NCI-H1417 treated with DMSO at 0.1 percent for 48 hours (cell line): ENCODE data around the gene ZNF536.
"Not testable (repeated sequence)": the region's sequence is repeated elsewhere in the genome, so short reads cannot be mapped to it uniquely, and the experiment has no call there.

Experiments used
- DNase-seq: peaks from one replicate; lab custom pipeline; 2025; lab: John Stamatoyannopoulos, UW

The ZNF536 gene

GRCh38 chr19:30341611-30342201 is 30.5 kb upstream of the ZNF536 start:
- no peak for DNase-seq

GRCh38 chr19:30342901-30343300 is 29.3 kb upstream of the ZNF536 start:
- no peak for DNase-seq

GRCh38 chr19:30344446-30345425 is 27.4 kb upstream of the ZNF536 start:
- DNase-seq: no peak

- no peak for DNase-seq
Observed at GRCh38 chr19:30345686-30346085, 26.5 kb upstream of the ZNF536 start.

- not testable (repeated sequence) for DNase-seq
Observed at GRCh38 chr19:30346468-30346867, 25.7 kb upstream of the ZNF536 start.

GRCh38 chr19:30349131-30349730 is 23.0 kb upstream of the ZNF536 start:
- no peak for DNase-seq

GRCh38 chr19:30350692-30351663 is 21.2 kb upstream of the ZNF536 start:
- DNase-seq: no peak

GRCh38 chr19:30351774-30352173 is 20.4 kb upstream of the ZNF536 start:
- DNase-seq: no peak

GRCh38 chr19:30353394-30353945 is 18.7 kb upstream of the ZNF536 start:
- no peak for DNase-seq

- no peak for DNase-seq
Observed at GRCh38 chr19:30355586-30355985, 16.6 kb upstream of the ZNF536 start.

- no peak for DNase-seq
Observed at GRCh38 chr19:30356951-30357579, 15.1 kb upstream of the ZNF536 start.

GRCh38 chr19:30357580-30357954 is 14.6 kb upstream of the ZNF536 start:
- DNase-seq: no peak

GRCh38 chr19:30358319-30358718 is 13.9 kb upstream of the ZNF536 start:
- DNase-seq: no peak

- no peak for DNase-seq
Observed at GRCh38 chr19:30358821-30359580, 13.2 kb upstream of the ZNF536 start.

- DNase-seq: no peak
Observed at GRCh38 chr19:30359936-30360335, 12.2 kb upstream of the ZNF536 start.

- DNase-seq: no peak
Observed at GRCh38 chr19:30360376-30361106, 11.6 kb upstream of the ZNF536 start.

GRCh38 chr19:30361107-30361447 is 11.1 kb upstream of the ZNF536 start:
- no peak for DNase-seq

GRCh38 chr19:30361721-30362120 is 10.5 kb upstream of the ZNF536 start:
- DNase-seq: no peak

GRCh38 chr19:30362156-30362754 is 9.9 kb upstream of the ZNF536 start:
- no peak for DNase-seq
